GM12878 (cell line): ENCODE data around the gene WSCD1.

ENCODE experiments used
- CBX5 ChIP-seq: sonication (generic); IDR thresholded peaks from 2 replicates; pipeline ENCODE4 v1.6.1; 2016; ENCODE audit warnings: low read depth, moderate library complexity, mild to moderate bottlenecking, inconsistent platforms
- EGR1 ChIP-seq, 2 experiments: IDR thresholded peaks; 1 replicate in 1 of 2; 2 replicates in 1 of 2; pipeline ENCODE4 v1.6.1; 2011 to 2012; ENCODE audit warnings: low read depth in 2 of 2, low read length in 2 of 2, borderline replicate concordance in 1 of 2, mild to moderate bottlenecking in 1 of 2, moderate library complexity in 1 of 2
- EP300 ChIP-seq, 2 experiments: fragments of 150-350 bp in 1 of 2; IDR thresholded peaks; 2 replicates each; pipeline ENCODE4 v1.6.1; 2011 to 2012; ENCODE audit warnings: low read depth in 2 of 2, low read length in 2 of 2, borderline replicate concordance in 1 of 2, improper control_type of control experiment in 1 of 2, inconsistent platforms in 1 of 2; ENCODE audit not compliant: control insufficient read depth in 1 of 2
- ESRRA ChIP-seq: IDR thresholded peaks from 2 replicates; pipeline ENCODE4 v1.6.1; 2012; ENCODE audit warnings: mild to moderate bottlenecking, low read length, improper control_type of control experiment
- TF ChIP-seq, protein P1 (sequence below), 3 experiments: IDR thresholded peaks in 2 of 3; conservative IDR thresholded peaks in 1 of 3; 2 replicates each; pipeline ENCODE4 v1.5.1; 2011; ENCODE audit warnings: low read depth in 3 of 3, low read length in 3 of 3, mild to moderate bottlenecking in 3 of 3, control low read depth in 2 of 3, moderate library complexity in 2 of 3, inconsistent platforms in 1 of 3, mixed read lengths in 1 of 3; ENCODE audit not compliant: control insufficient read depth in 2 of 3, insufficient read depth in 1 of 3; ENCODE audit errors: extremely low read depth in 1 of 3
- TF ChIP-seq, protein P2 (sequence below): IDR thresholded peaks from 2 replicates; pipeline ENCODE4 v1.6.1; 2011; ENCODE audit warnings: borderline replicate concordance, low read depth, mild to moderate bottlenecking, moderate library complexity, low read length; ENCODE audit not compliant: insufficient read depth, poor library complexity, severe bottlenecking
- TF ChIP-seq, protein P3 (sequence below): IDR thresholded peaks from 2 replicates; pipeline ENCODE4 v1.6.1; 2012; ENCODE audit warnings: low read depth, low read length, improper control_type of control experiment
- TF ChIP-seq, protein P4 (sequence below): fragments of 450-650 bp; IDR thresholded peaks from 2 replicates; pipeline ENCODE4 v1.6.1; 2017; ENCODE audit warnings: mild to moderate bottlenecking
- TF ChIP-seq, protein P5 (sequence below): IDR thresholded peaks from 2 replicates; pipeline ENCODE4 v1.6.1; 2012; ENCODE audit warnings: low read length, inconsistent platforms

DNA sequence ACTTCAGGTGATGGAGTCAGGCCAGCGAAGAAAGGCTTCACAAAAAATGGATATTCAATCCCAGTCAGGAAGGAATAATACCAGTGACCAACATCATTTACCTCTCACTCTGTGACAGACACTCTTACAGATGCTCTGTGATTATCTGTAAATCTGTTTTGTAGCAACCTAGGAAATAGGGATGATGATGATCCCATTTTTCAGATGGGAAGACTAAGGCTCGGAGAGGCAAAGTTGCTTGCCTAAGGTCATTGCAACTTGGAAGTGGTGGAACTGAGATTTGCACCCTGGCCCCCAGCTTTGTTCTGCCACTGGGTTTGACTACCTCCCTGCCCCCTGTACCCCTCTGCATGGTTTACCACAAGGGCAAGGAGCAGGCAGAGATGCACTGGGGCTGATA lies 14.1 kb upstream of the WSCD1 start:
- TF ChIP-seq EP300 (IDR thresholded peaks at IDR 0.05; ENCODE audit: borderline replicate concordance in 1 of 2, control insufficient read depth in 1 of 2, low read depth in 2 of 2, low read length in 2 of 2) (no peak), CBX5 (no peak), EGR1 (IDR thresholded peaks at IDR 0.05; ENCODE audit: borderline replicate concordance in 1 of 2, low read depth in 2 of 2, low read length in 2 of 2) (no peak), ESRRA (no peak)
- TF ChIP-seq, protein P1, sequence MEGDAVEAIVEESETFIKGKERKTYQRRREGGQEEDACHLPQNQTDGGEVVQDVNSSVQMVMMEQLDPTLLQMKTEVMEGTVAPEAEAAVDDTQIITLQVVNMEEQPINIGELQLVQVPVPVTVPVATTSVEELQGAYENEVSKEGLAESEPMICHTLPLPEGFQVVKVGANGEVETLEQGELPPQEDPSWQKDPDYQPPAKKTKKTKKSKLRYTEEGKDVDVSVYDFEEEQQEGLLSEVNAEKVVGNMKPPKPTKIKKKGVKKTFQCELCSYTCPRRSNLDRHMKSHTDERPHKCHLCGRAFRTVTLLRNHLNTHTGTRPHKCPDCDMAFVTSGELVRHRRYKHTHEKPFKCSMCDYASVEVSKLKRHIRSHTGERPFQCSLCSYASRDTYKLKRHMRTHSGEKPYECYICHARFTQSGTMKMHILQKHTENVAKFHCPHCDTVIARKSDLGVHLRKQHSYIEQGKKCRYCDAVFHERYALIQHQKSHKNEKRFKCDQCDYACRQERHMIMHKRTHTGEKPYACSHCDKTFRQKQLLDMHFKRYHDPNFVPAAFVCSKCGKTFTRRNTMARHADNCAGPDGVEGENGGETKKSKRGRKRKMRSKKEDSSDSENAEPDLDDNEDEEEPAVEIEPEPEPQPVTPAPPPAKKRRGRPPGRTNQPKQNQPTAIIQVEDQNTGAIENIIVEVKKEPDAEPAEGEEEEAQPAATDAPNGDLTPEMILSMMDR (IDR thresholded peaks at IDR 0.05 in 2 of 3, conservative IDR thresholded peaks at IDR 0.05 in 1 of 3; ENCODE audit: control insufficient read depth in 2 of 3, extremely low read depth in 1 of 3, insufficient read depth in 1 of 3, low read depth in 3 of 3, low read length in 3 of 3) = no peak
- TF ChIP-seq, protein P2, sequence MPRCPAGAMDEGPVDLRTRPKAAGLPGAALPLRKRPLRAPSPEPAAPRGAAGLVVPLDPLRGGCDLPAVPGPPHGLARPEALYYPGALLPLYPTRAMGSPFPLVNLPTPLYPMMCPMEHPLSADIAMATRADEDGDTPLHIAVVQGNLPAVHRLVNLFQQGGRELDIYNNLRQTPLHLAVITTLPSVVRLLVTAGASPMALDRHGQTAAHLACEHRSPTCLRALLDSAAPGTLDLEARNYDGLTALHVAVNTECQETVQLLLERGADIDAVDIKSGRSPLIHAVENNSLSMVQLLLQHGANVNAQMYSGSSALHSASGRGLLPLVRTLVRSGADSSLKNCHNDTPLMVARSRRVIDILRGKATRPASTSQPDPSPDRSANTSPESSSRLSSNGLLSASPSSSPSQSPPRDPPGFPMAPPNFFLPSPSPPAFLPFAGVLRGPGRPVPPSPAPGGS = no peak
- TF ChIP-seq, protein P3, sequence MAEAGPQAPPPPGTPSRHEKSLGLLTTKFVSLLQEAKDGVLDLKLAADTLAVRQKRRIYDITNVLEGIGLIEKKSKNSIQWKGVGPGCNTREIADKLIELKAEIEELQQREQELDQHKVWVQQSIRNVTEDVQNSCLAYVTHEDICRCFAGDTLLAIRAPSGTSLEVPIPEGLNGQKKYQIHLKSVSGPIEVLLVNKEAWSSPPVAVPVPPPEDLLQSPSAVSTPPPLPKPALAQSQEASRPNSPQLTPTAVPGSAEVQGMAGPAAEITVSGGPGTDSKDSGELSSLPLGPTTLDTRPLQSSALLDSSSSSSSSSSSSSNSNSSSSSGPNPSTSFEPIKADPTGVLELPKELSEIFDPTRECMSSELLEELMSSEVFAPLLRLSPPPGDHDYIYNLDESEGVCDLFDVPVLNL = no peak
- TF ChIP-seq, protein P4, sequence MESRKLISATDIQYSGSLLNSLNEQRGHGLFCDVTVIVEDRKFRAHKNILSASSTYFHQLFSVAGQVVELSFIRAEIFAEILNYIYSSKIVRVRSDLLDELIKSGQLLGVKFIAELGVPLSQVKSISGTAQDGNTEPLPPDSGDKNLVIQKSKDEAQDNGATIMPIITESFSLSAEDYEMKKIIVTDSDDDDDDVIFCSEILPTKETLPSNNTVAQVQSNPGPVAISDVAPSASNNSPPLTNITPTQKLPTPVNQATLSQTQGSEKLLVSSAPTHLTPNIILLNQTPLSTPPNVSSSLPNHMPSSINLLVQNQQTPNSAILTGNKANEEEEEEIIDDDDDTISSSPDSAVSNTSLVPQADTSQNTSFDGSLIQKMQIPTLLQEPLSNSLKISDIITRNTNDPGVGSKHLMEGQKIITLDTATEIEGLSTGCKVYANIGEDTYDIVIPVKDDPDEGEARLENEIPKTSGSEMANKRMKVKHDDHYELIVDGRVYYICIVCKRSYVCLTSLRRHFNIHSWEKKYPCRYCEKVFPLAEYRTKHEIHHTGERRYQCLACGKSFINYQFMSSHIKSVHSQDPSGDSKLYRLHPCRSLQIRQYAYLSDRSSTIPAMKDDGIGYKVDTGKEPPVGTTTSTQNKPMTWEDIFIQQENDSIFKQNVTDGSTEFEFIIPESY = no peak
- TF ChIP-seq, protein P5, sequence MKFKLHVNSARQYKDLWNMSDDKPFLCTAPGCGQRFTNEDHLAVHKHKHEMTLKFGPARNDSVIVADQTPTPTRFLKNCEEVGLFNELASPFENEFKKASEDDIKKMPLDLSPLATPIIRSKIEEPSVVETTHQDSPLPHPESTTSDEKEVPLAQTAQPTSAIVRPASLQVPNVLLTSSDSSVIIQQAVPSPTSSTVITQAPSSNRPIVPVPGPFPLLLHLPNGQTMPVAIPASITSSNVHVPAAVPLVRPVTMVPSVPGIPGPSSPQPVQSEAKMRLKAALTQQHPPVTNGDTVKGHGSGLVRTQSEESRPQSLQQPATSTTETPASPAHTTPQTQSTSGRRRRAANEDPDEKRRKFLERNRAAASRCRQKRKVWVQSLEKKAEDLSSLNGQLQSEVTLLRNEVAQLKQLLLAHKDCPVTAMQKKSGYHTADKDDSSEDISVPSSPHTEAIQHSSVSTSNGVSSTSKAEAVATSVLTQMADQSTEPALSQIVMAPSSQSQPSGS = no peak
